ENCODE data around the gene PLEKHG1.

Gene PLEKHG1

GRCh38 chr6:150569161-150569560 lies 30.5 kb upstream of the PLEKHG1 start:
- H3K36me3 ChIP-seq (ENCODE audit: control insufficient read depth in 2 of 2, insufficient read depth in 2 of 2, low read length in 2 of 2) = no peaks in the 10 kb centered on the region
- H3K4me1 ChIP-seq (ENCODE audit: control insufficient read depth, insufficient read depth, low read length) = no peaks in the 10 kb centered on the region
- H3K9ac ChIP-seq (ENCODE audit: low read length in 2 of 2) = no peak overlapping the region
- no peak overlapping the region for H3K4me3 ChIP-seq (ENCODE audit: low read length in 2 of 2)
- no peak overlapping the region for H3K27ac ChIP-seq (ENCODE audit: low read length)
- H3K9me3 ChIP-seq (ENCODE audit: control insufficient read depth in 2 of 2, low read length in 2 of 2) = no peaks in the 10 kb centered on the region
- H3K27me3 ChIP-seq (ENCODE audit: control insufficient read depth in 1 of 2, insufficient read depth in 2 of 2, low read length in 2 of 2) = peaks cover 0 to 3% of the 10 kb centered on the region in 2 donors

DNA sequence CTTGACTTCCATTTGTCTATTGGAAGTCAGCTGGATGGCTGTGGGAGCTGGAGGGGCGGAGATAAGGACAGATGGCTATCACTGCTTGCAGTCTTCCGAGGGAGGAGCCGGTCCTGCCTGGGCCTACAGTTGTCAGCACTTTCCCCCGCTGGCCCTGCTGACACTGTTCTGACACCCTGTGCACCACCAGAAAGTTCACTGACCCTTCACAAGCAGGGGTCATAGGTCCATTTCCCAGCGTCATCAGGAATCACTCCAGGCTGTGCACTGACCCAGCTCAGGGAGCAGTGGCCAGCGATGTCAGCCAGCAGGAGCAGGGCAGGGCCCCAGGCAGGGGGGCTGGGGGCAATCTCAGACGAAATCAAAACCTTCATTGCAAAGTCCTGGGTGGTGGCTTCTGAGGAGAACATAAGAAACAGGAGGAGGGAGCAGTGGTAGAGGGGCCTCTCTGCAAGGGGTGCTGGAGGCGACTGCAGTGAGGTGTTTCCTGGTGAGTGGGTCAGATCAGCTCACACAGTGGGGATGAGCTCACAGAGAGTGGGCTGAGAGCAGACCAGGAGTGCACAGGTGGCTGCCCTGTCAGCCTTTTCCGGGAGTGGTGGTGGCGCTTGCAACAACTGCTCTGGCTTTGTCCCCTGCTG lies 26.5 kb upstream of the PLEKHG1 start:
- Histone ChIP-seq H3K36me3 (ENCODE audit: control insufficient read depth in 2 of 2, insufficient read depth in 2 of 2, low read length in 2 of 2) (no peaks in the 10 kb centered on the region), H3K4me1 (ENCODE audit: control insufficient read depth, insufficient read depth, low read length) (no peaks in the 10 kb centered on the region), H3K9ac (ENCODE audit: low read length in 2 of 2) (no peak overlapping the region), H3K27me3 (ENCODE audit: control insufficient read depth in 1 of 2, insufficient read depth in 2 of 2, low read length in 2 of 2) (peaks cover 0 to 3% of the 10 kb centered on the region in 2 donors), H3K27ac (ENCODE audit: low read length) (no peak overlapping the region), H3K4me3 (ENCODE audit: low read length in 2 of 2) (no peak overlapping the region), H3K9me3 (ENCODE audit: control insufficient read depth in 2 of 2, low read length in 2 of 2) (no peaks in the 10 kb centered on the region)

GRCh38 chr6:150575836-150576235 lies 23.8 kb upstream of the PLEKHG1 start:
- Histone ChIP-seq H3K9ac (ENCODE audit: low read length in 2 of 2) (no peak overlapping the region), H3K4me3 (ENCODE audit: low read length in 2 of 2) (no peak overlapping the region), H3K9me3 (ENCODE audit: control insufficient read depth in 2 of 2, low read length in 2 of 2) (no peaks in the 10 kb centered on the region), H3K27ac (ENCODE audit: low read length) (no peak overlapping the region), H3K4me1 (ENCODE audit: control insufficient read depth, insufficient read depth, low read length) (no peaks in the 10 kb centered on the region), H3K27me3 (ENCODE audit: control insufficient read depth in 1 of 2, insufficient read depth in 2 of 2, low read length in 2 of 2) (peaks cover 0 to 3% of the 10 kb centered on the region in 2 donors), H3K36me3 (ENCODE audit: control insufficient read depth in 2 of 2, insufficient read depth in 2 of 2, low read length in 2 of 2) (no peaks in the 10 kb centered on the region)

DNA sequence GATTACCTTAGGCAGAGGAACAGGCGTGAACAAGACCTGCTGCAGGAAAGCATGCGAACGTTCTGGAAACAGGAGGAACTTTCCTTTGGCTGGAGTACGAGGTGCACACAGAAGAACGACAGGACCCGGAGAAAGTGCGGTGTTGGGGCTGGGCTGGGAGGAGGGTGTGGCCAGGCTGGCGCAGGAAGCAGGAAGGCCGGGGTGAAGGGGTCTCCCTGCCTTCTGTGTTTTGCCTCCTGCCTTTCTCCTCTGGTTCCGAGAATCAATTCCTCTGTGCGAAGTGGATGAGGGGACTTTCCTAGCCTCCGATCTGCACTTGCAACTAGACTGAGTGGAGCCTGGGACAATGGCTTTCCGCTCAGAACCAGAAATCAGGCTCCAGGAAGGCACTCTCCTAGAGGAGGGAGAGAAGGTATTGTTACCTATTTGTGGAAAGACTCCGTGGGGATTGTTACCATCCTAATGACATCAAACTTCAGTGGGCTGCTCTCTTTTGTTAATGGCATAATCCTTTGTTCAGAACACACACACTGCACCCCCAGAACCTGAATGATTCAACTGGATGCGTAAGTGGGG lies 22.9 kb upstream of the PLEKHG1 start:
- Histone ChIP-seq H3K9ac (ENCODE audit: low read length in 2 of 2) (no peak overlapping the region), H3K36me3 (ENCODE audit: control insufficient read depth in 2 of 2, insufficient read depth in 2 of 2, low read length in 2 of 2) (no peaks in the 10 kb centered on the region), H3K9me3 (ENCODE audit: control insufficient read depth in 2 of 2, low read length in 2 of 2) (no peaks in the 10 kb centered on the region), H3K4me3 (ENCODE audit: low read length in 2 of 2) (no peak overlapping the region), H3K27me3 (ENCODE audit: control insufficient read depth in 1 of 2, insufficient read depth in 2 of 2, low read length in 2 of 2) (peaks cover 0 to 3% of the 10 kb centered on the region in 2 donors), H3K27ac (ENCODE audit: low read length) (no peak overlapping the region), H3K4me1 (ENCODE audit: control insufficient read depth, insufficient read depth, low read length) (no peaks in the 10 kb centered on the region)

DNA sequence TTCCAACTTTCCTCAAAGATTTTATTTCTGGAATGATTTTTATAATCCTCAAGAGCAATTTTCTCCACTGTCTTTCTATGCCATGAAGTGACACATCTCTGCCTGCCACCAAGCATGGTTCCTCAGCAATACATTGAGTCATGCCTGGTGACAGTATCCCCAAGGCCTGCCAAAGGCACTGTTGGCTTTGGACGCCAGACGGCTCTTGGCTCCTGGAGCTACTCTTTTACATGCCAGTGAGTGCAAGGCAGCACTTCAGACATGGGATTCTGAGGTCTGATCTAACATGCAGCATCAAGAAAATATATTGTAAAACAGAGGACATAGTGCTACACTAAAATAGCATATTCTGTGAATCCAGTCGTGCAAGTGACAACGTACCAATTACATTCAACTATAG lies 20.1 kb upstream of the PLEKHG1 start:
- Histone ChIP-seq H3K27me3 (ENCODE audit: control insufficient read depth in 1 of 2, insufficient read depth in 2 of 2, low read length in 2 of 2) (no peaks in the 10 kb centered on the region), H3K27ac (ENCODE audit: low read length) (no peak overlapping the region), H3K9ac (ENCODE audit: low read length in 2 of 2) (no peak overlapping the region), H3K4me3 (ENCODE audit: low read length in 2 of 2) (no peak overlapping the region), H3K9me3 (ENCODE audit: control insufficient read depth in 2 of 2, low read length in 2 of 2) (no peaks in the 10 kb centered on the region), H3K36me3 (ENCODE audit: control insufficient read depth in 2 of 2, insufficient read depth in 2 of 2, low read length in 2 of 2) (no peaks in the 10 kb centered on the region), H3K4me1 (ENCODE audit: control insufficient read depth, insufficient read depth, low read length) (no peaks in the 10 kb centered on the region)

DNA sequence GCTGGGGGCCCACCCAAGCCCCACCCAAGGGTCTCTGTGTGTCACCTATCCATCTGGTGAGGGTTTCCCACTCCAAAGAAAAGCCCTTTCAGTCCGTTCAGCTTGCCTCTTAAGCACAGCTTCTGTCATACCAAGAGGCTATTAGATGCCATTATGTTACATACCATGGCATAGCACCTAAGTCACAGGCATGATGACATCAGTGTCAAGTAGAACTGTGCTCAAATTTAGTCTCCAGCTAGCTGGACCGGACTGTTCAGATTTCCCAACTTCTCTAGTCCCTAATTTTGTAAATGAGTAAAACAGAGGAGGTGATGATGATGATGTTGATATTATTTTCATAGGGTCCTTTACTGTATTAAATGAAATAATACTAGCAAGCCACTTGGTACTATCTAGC lies 19.2 kb upstream of the PLEKHG1 start:
- no peaks in the 10 kb centered on the region for H3K4me1 ChIP-seq (ENCODE audit: control insufficient read depth, insufficient read depth, low read length)
- H3K4me3 ChIP-seq (ENCODE audit: low read length in 2 of 2) = no peak overlapping the region
- H3K36me3 ChIP-seq (ENCODE audit: control insufficient read depth in 2 of 2, insufficient read depth in 2 of 2, low read length in 2 of 2) = no peaks in the 10 kb centered on the region
- no peak overlapping the region for H3K27ac ChIP-seq (ENCODE audit: low read length)
- no peak overlapping the region for H3K9ac ChIP-seq (ENCODE audit: low read length in 2 of 2)
- H3K27me3 ChIP-seq (ENCODE audit: control insufficient read depth in 1 of 2, insufficient read depth in 2 of 2, low read length in 2 of 2) = no peaks in the 10 kb centered on the region
- H3K9me3 ChIP-seq (ENCODE audit: control insufficient read depth in 2 of 2, low read length in 2 of 2) = no peaks in the 10 kb centered on the region

GRCh38 chr6:150584065-150584464 lies 15.6 kb upstream of the PLEKHG1 start:
- Histone ChIP-seq H3K4me1 (ENCODE audit: control insufficient read depth, insufficient read depth, low read length) (no peaks in the 10 kb centered on the region), H3K9ac (ENCODE audit: low read length in 2 of 2) (no peak overlapping the region), H3K27ac (ENCODE audit: low read length) (no peak overlapping the region), H3K9me3 (ENCODE audit: control insufficient read depth in 2 of 2, low read length in 2 of 2) (no peaks in the 10 kb centered on the region), H3K4me3 (ENCODE audit: low read length in 2 of 2) (no peak overlapping the region), H3K36me3 (ENCODE audit: control insufficient read depth in 2 of 2, insufficient read depth in 2 of 2, low read length in 2 of 2) (no peaks in the 10 kb centered on the region), H3K27me3 (ENCODE audit: control insufficient read depth in 1 of 2, insufficient read depth in 2 of 2, low read length in 2 of 2) (no peaks in the 10 kb centered on the region)

DNA sequence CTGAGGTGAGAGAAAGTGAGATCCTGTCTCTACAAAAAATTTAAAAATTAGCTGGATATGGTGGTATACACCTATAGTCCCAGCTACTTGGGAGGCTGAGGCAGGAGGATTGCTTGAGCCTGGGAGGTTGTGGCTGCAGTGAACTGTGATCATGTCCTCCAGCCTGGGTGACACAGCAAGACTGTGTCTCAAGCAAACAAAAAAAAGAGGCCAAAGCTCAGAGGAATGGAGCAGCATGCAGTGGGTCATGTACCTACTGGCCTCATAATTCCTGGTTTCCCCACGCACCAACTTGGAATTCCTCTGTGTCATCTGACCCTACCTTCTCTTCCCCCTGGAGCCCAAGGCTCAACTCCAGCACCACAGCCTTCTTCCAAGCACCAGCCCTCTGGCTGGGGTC lies 15.1 kb upstream of the PLEKHG1 start:
- Histone ChIP-seq H3K4me3 (ENCODE audit: low read length in 2 of 2) (no peak overlapping the region), H3K27ac (ENCODE audit: low read length) (no peak overlapping the region), H3K4me1 (ENCODE audit: control insufficient read depth, insufficient read depth, low read length) (no peaks in the 10 kb centered on the region), H3K9ac (ENCODE audit: low read length in 2 of 2) (no peak overlapping the region), H3K36me3 (ENCODE audit: control insufficient read depth in 2 of 2, insufficient read depth in 2 of 2, low read length in 2 of 2) (no peaks in the 10 kb centered on the region), H3K27me3 (ENCODE audit: control insufficient read depth in 1 of 2, insufficient read depth in 2 of 2, low read length in 2 of 2) (no peaks in the 10 kb centered on the region), H3K9me3 (ENCODE audit: control insufficient read depth in 2 of 2, low read length in 2 of 2) (no peaks in the 10 kb centered on the region)

GRCh38 chr6:150586850-150587359 lies 12.8 kb upstream of the PLEKHG1 start:
- no peaks in the 10 kb centered on the region for H3K9me3 ChIP-seq (ENCODE audit: control insufficient read depth in 2 of 2, low read length in 2 of 2)
- no peaks in the 10 kb centered on the region for H3K36me3 ChIP-seq (ENCODE audit: control insufficient read depth in 2 of 2, insufficient read depth in 2 of 2, low read length in 2 of 2)
- H3K4me1 ChIP-seq (ENCODE audit: control insufficient read depth, insufficient read depth, low read length) = no peaks in the 10 kb centered on the region
- no peak overlapping the region for H3K4me3 ChIP-seq (ENCODE audit: low read length in 2 of 2)
- no peak overlapping the region for H3K9ac ChIP-seq (ENCODE audit: low read length in 2 of 2)
- no peak overlapping the region for H3K27ac ChIP-seq (ENCODE audit: low read length)
- no peaks in the 10 kb centered on the region for H3K27me3 ChIP-seq (ENCODE audit: control insufficient read depth in 1 of 2, insufficient read depth in 2 of 2, low read length in 2 of 2)

DNA sequence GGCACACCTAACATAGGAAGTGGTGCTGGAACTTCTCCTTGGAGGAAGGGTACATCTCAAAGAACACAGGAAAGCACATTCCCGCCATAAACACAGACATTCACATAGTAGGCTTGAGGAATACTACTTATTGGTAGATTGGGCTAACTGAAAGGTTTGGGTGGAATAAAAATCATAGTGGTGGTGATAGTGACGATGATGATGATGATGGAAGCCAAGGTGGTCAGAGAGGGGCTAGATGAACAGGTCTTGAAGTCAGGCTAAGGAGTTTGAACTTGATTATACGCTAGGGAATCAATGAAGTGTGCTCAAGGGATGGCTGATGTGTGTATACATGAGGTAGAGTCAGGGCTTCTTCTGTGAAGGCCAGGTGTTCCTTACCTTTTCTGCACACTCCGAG lies 12.0 kb upstream of the PLEKHG1 start:
- no peak overlapping the region for H3K27ac ChIP-seq (ENCODE audit: low read length)
- H3K4me1 ChIP-seq (ENCODE audit: control insufficient read depth, insufficient read depth, low read length) = no peaks in the 10 kb centered on the region
- H3K36me3 ChIP-seq (ENCODE audit: control insufficient read depth in 2 of 2, insufficient read depth in 2 of 2, low read length in 2 of 2) = no peaks in the 10 kb centered on the region
- H3K9me3 ChIP-seq (ENCODE audit: control insufficient read depth in 2 of 2, low read length in 2 of 2) = no peaks in the 10 kb centered on the region
- H3K9ac ChIP-seq (ENCODE audit: low read length in 2 of 2) = no peak overlapping the region
- no peaks in the 10 kb centered on the region for H3K27me3 ChIP-seq (ENCODE audit: control insufficient read depth in 1 of 2, insufficient read depth in 2 of 2, low read length in 2 of 2)
- no peak overlapping the region for H3K4me3 ChIP-seq (ENCODE audit: low read length in 2 of 2)

DNA sequence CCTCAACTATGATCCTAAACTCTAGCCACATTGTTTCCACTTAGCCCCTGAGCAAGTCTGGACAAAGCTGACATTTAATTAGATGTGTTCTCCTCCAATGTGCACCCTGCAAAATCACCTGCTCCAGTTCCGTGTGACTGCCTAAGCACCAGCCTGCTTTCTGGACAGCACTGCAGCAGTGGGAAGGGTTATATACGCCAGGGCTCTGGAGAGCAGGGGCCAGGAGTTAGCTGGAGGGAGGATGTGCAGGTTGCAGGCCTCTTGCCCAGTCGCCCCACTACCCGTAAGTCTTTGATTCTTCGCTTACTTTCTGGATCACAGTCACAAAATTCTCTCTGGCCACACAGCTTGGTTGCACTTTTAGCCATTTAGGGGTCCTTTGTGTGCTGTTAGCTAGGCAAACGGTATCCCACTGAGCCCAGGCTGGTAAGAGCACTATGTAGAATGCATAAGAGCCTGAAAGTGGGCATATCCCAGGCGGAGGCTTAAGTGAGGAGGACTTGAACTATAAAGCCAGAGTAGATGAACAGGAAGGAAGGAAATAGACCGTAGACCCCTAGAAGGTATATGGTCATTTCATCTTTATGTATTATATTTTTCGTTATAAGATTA lies 10.7 kb upstream of the PLEKHG1 start:
- H3K9me3 ChIP-seq (ENCODE audit: control insufficient read depth in 2 of 2, low read length in 2 of 2) = no peaks in the 10 kb centered on the region
- H3K9ac ChIP-seq (ENCODE audit: low read length in 2 of 2) = no peak overlapping the region
- H3K27me3 ChIP-seq (ENCODE audit: control insufficient read depth in 1 of 2, insufficient read depth in 2 of 2, low read length in 2 of 2) = no peaks in the 10 kb centered on the region
- H3K36me3 ChIP-seq (ENCODE audit: control insufficient read depth in 2 of 2, insufficient read depth in 2 of 2, low read length in 2 of 2) = no peaks in the 10 kb centered on the region
- H3K4me1 ChIP-seq (ENCODE audit: control insufficient read depth, insufficient read depth, low read length) = no peaks in the 10 kb centered on the region
- H3K27ac ChIP-seq (ENCODE audit: low read length) = no peak overlapping the region
- H3K4me3 ChIP-seq (ENCODE audit: low read length in 2 of 2) = no peak overlapping the region
